HEK293 (cell line): ENCODE data around the gene FILIP1.

Source experiments
- CTCF ChIP-seq: fragments of 450-650 bp; formaldehyde crosslinking; IDR thresholded peaks from 2 replicates; pipeline ENCODE4 v1.5.1; 2016; ENCODE audit warnings: missing biosample characterization, missing genetic modification characterization
- KLF8 ChIP-seq: fragments of 450-650 bp; formaldehyde crosslinking; IDR thresholded peaks from 2 replicates; pipeline ENCODE4 v1.5.1; 2016; ENCODE audit warnings: missing biosample characterization, missing genetic modification characterization
- SETDB1 ChIP-seq: IDR thresholded peaks from one replicate; pipeline ENCODE4 v1.6.1; 2017; ENCODE audit warnings: mild to moderate bottlenecking, low read length, moderate library complexity, mixed read lengths; ENCODE audit not compliant: insufficient read length
- TCF7L2 ChIP-seq: IDR thresholded peaks from 2 replicates; pipeline ENCODE4 v1.6.1; 2011; ENCODE audit warnings: low read depth, mild to moderate bottlenecking, inconsistent platforms, low read length, moderate library complexity, borderline replicate concordance
- ZNF121 ChIP-seq: fragments of 450-650 bp; formaldehyde crosslinking; IDR thresholded peaks from 2 replicates; pipeline ENCODE4 v1.5.1; 2016; ENCODE audit warnings: missing biosample characterization, missing genetic modification characterization
- ZNF146 ChIP-seq: fragments of 450-650 bp; formaldehyde crosslinking; IDR thresholded peaks from 2 replicates; pipeline ENCODE4 v1.5.1; 2016; ENCODE audit warnings: missing biosample characterization, missing genetic modification characterization
- ZNF266 ChIP-seq: fragments of 450-650 bp; formaldehyde crosslinking; IDR thresholded peaks from 2 replicates; pipeline ENCODE4 v1.5.1; 2016; ENCODE audit warnings: missing biosample characterization, missing genetic modification characterization, low read depth
- ZNF311 ChIP-seq: fragments of 450-650 bp; formaldehyde crosslinking; IDR thresholded peaks from 2 replicates; pipeline ENCODE4 v1.5.1; 2017; ENCODE audit warnings: missing biosample characterization, missing genetic modification characterization, borderline replicate concordance
- ZNF423 ChIP-seq: fragments of 450-650 bp; formaldehyde crosslinking; IDR thresholded peaks from 2 replicates; pipeline ENCODE4 v1.5.1; 2016; ENCODE audit warnings: missing biosample characterization, missing genetic modification characterization
- ZNF530 ChIP-seq: fragments of 450-650 bp; formaldehyde crosslinking; IDR thresholded peaks from 2 replicates; pipeline ENCODE4 v1.5.1; 2016; ENCODE audit warnings: low read depth, missing biosample characterization, missing genetic modification characterization
- ZNF701 ChIP-seq: fragments of 450-650 bp; formaldehyde crosslinking; IDR thresholded peaks from 2 replicates; pipeline ENCODE4 v1.5.1; 2016; ENCODE audit warnings: missing biosample characterization, missing genetic modification characterization

DNA sequence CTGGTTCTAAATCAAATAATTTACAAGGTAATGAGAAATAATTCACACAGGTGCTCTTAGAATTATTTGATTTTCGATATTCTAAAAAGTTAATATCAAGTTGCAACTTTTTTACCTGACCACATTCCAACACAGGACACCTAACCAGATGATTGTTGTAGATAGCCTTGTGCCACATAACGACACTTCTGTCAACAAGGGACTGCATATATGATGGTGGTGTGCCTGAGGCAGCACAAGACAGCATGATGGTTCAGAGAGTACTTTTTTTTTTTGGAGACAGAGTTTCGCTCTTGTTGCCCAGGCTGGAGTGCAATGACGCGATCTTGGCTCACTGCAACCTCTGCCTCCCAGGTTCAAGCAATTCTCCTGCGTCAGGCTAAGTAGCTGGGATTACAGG, 142.8 kb downstream of the FILIP1 start:
- TF ChIP-seq SETDB1 (no peak), TCF7L2 (no peak), KLF8 (tag by site-specific recombination) (no peak), CTCF (tag by site-specific recombination) (no peak), ZNF146 (no peak), ZNF530 (no peak), ZNF701 (no peak), ZNF121 (tag by site-specific recombination) (no peak), ZNF311 (tag by site-specific recombination) (no peak), ZNF266 (tag by site-specific recombination) (no peak), ZNF423 (no peak)
